GM12878 (cell line): ENCODE data around the gene DET1. TPM values are rescaled to one million over a fixed set of nuclear protein-coding genes. Genes with fewer than 3 reads are reported as not detected.
"Not testable (repeated sequence)": the region's sequence is repeated elsewhere in the genome, so short reads cannot be mapped to it uniquely, and the experiment has no call there.

Experiments used
- ATAC-seq: fragments of 200-7000 bp; cut with Tn5 transposase; 3 replicates; pipeline ENCODE4 v1.9.1; 2020; ENCODE audit warnings: mild to moderate bottlenecking, moderate library complexity
- BruUV-seq: library from RNA; stranded (reverse); fragments of 400-500 nt; replicated peaks from 2 replicates; lab custom pipeline; 2021; lab: Mats Ljungman, UMichigan
- CTCF ChIA-PET: fragments of 300-600 bp; sonication (Branson Sonifier 250); formaldehyde crosslinking; extraction: SDS; loops from one replicate; lab custom pipeline; 2021; ENCODE audit warnings: inconsistent platforms; lab: Yijun Ruan, JAX
- POLR2A ChIA-PET: fragments of 350-600 bp; formaldehyde crosslinking; extraction: SDS; loops from one replicate; lab custom pipeline; 2021; ENCODE audit warnings: inconsistent platforms; lab: Charles Lee
- RAD21 ChIA-PET: fragments of 300-600 bp; sonication (Branson Sonifier 250); formaldehyde crosslinking; loops from one replicate; lab custom pipeline; 2023; ENCODE audit warnings: antibody characterized with exemption; ENCODE audit not compliant: unreplicated experiment; lab: Charles Lee
- SMC1A ChIA-PET: fragments of 300-600 bp; sonication (Branson Sonifier 250); formaldehyde crosslinking; loops from one replicate; lab custom pipeline; 2023; ENCODE audit not compliant: unreplicated experiment, uncharacterized antibody; lab: Charles Lee
- DNase-seq: peaks from one replicate; pipeline ENCODE4 v3.0.0-alpha.2; 2011; ENCODE audit warnings: low read depth, low spot score
- FAIRE-seq: peaks from 3 replicates; lab custom pipeline; 2011; peaks lifted over from hg19 to GRCh38; lab: Jason Lieb, UNC
- H2AFZ ChIP-seq: 2 replicates; pipeline ENCODE4 v1.6.0; 2011; ENCODE audit warnings: low read depth, low read length, control low read depth; ENCODE audit not compliant: control insufficient read depth
- H3K27ac ChIP-seq: 2 replicates; pipeline ENCODE4 v1.5.1; 2011; ENCODE audit warnings: control low read depth; ENCODE audit not compliant: control insufficient read depth, insufficient read depth
- H3K27me3 ChIP-seq, 2 experiments: replicated peaks in 1 of 2; 2 replicates each; pipeline versions ENCODE4 v1.6.0 to v1.6.1; 2011; ENCODE audit warnings: low read length in 1 of 2; ENCODE audit not compliant: control insufficient read depth in 2 of 2, insufficient read depth in 2 of 2
- H3K36me3 ChIP-seq, 2 experiments: 2 replicates each; pipeline ENCODE4 v1.5.1; 2011; ENCODE audit warnings: low read length in 1 of 2; ENCODE audit not compliant: control insufficient read depth in 2 of 2, insufficient read depth in 2 of 2
- H3K4me1 ChIP-seq: 2 replicates; pipeline ENCODE4 v1.6.1; 2011; ENCODE audit warnings: mild to moderate bottlenecking, low read length, moderate library complexity, mixed read lengths; ENCODE audit not compliant: control insufficient read depth, insufficient read depth
- H3K4me2 ChIP-seq: 2 replicates; pipeline ENCODE4 v1.6.0; 2011; ENCODE audit warnings: control low read depth; ENCODE audit not compliant: control insufficient read depth, insufficient read depth
- H3K4me3 ChIP-seq: fragments of 200-600 bp; sonication (generic); 2 replicates; pipeline ENCODE4 v1.5.1; 2016
- H3K79me2 ChIP-seq: 2 replicates; pipeline ENCODE4 v1.6.0; 2011; ENCODE audit warnings: low read length; ENCODE audit not compliant: control insufficient read depth, insufficient read depth
- H3K9ac ChIP-seq: 2 replicates; pipeline ENCODE4 v1.8.0; 2011; ENCODE audit warnings: low read length, control low read depth, mixed read lengths; ENCODE audit not compliant: control insufficient read depth, insufficient read depth
- H3K9me3 ChIP-seq: replicated peaks from 3 replicates; pipeline ENCODE4 v1.5.1; 2011; ENCODE audit warnings: mild to moderate bottlenecking, low read length; ENCODE audit not compliant: control insufficient read depth, insufficient read depth
- H4K20me1 ChIP-seq: 2 replicates; pipeline ENCODE4 v1.6.0; 2011; ENCODE audit not compliant: control insufficient read depth, insufficient read depth
- CREB1 ChIP-seq: IDR thresholded peaks from 2 replicates; pipeline ENCODE4 v1.6.1; 2012; ENCODE audit warnings: low read depth, mild to moderate bottlenecking, inconsistent platforms
- CREM ChIP-seq: IDR thresholded peaks from 2 replicates; pipeline ENCODE4 v1.6.1; 2014; ENCODE audit warnings: antibody characterized with exemption, low read depth
- IKZF2 ChIP-seq, 2 experiments: fragments of 450-650 bp; IDR thresholded peaks; 2 replicates each; pipeline ENCODE4 v1.6.1; 2017; ENCODE audit warnings: mild to moderate bottlenecking in 2 of 2, moderate library complexity in 2 of 2
- JUNB ChIP-seq: IDR thresholded peaks from 2 replicates; pipeline ENCODE4 v1.6.1; 2016; ENCODE audit warnings: antibody characterized with exemption, mild to moderate bottlenecking
- KAT2A ChIP-seq: conservative IDR thresholded peaks from 2 replicates; pipeline ENCODE4 v1.6.1; 2011; ENCODE audit warnings: low read depth, low read length; ENCODE audit not compliant: control insufficient read depth
- MXI1 ChIP-seq: fragments of 150-350 bp; IDR thresholded peaks from 2 replicates; pipeline ENCODE4 v1.6.1; 2011; ENCODE audit warnings: low read depth, mild to moderate bottlenecking, inconsistent platforms, low read length, improper control_type of control experiment
- MYC ChIP-seq: IDR thresholded peaks from 2 replicates; pipeline ENCODE4 v1.6.1; 2011; ENCODE audit warnings: mild to moderate bottlenecking, low read length, moderate library complexity, inconsistent platforms; ENCODE audit not compliant: insufficient read depth, insufficient replicate concordance, insufficient read length, severe bottlenecking
- NFIC ChIP-seq: IDR thresholded peaks from 2 replicates; pipeline ENCODE4 v1.6.1; 2012; ENCODE audit warnings: low read depth, mild to moderate bottlenecking, inconsistent platforms, low read length, moderate library complexity
- NFYB ChIP-seq: IDR thresholded peaks from 2 replicates; pipeline ENCODE4 v1.6.1; 2011; ENCODE audit warnings: low read depth, mild to moderate bottlenecking, low read length, improper control_type of control experiment, moderate library complexity; ENCODE audit not compliant: insufficient read depth
- RELA ChIP-seq: fragments of 450-650 bp; IDR thresholded peaks from 2 replicates; pipeline ENCODE4 v1.8.0; 2014; ENCODE audit warnings: borderline replicate concordance; ENCODE audit not compliant: partially characterized antibody
- RELB ChIP-seq: fragments of 450-650 bp; IDR thresholded peaks from 2 replicates; pipeline ENCODE4 v1.6.1; 2017; ENCODE audit warnings: low read depth, mild to moderate bottlenecking, moderate library complexity
- RUNX3 ChIP-seq: IDR thresholded peaks from 2 replicates; pipeline ENCODE4 v1.6.1; 2012; ENCODE audit warnings: low read length, inconsistent platforms
- SMAD1 ChIP-seq: fragments of 450-650 bp; IDR thresholded peaks from 2 replicates; pipeline ENCODE4 v1.6.1; 2018; ENCODE audit warnings: mild to moderate bottlenecking, low read depth; ENCODE audit not compliant: partially characterized antibody
- WGBS: methylation state at CpG from one replicate; pipeline ENCODE4 v1.1.6; 2016; ENCODE audit warnings: low lambda C conversion rate; ENCODE audit not compliant: insufficient replicate concordance, insufficient coverage; ENCODE audit errors: missing lambda C conversion rate; 5-methylcytosine and 5-hydroxymethylcytosine counted together
- in situ Hi-C: fragments of 300-500 bp; cut with MboI; formaldehyde crosslinking; loops from 9 replicates; pipeline ENCODE4 v1.14.3; 2018; ENCODE audit warnings: mixed read lengths
- intact Hi-C: fragments of 100-400 bp; cut with micrococcal nuclease; formaldehyde crosslinking; loops from one replicate; pipeline ENCODE4 v1.14.2; 2022; ENCODE audit not compliant: unreplicated experiment
- polyA plus RNA-seq, 11 experiments: library from polyadenylated mRNA; depleted of rRNA in 4 of 11; unstranded in 6 of 11; stranded (reverse) in 5 of 11; fragments of >200 nt; fragmentation: Nextera tagmentation in 4 of 11; fragmentation: Illumina TruSeq in 1 of 11; extraction: Ambion mirVana in 4 of 11; extraction: Trizol in 1 of 11; gene quantifications; 1 replicate in 1 of 11; 2 replicates in 10 of 11; pipeline versions ENCODE4 v1.2.1 to v1.2.3, GENCODE V29; 2011 to 2016; ENCODE audit warnings: inconsistent platforms in 2 of 11, missing spikeins in 2 of 11, low read depth in 1 of 11
- total RNA-seq, 4 experiments: library from RNA; depleted of rRNA in 3 of 4; stranded (reverse); fragments of >200 nt in 3 of 4; fragmentation: Illumina TruSeq in 1 of 4; extraction: Trizol in 1 of 4; gene quantifications; 2 replicates each; pipeline versions ENCODE4 v1.2.1 to v1.2.3, GENCODE V29; 2013 to 2021

Gene DET1
- total and polyA plus RNA-seq, 10 of the 15 experiments (the other 5 are each of a cell fraction or from before 2014, with no cell fraction given), result 0.16 to 2.7 (median 1.4) TPM

DNA sequence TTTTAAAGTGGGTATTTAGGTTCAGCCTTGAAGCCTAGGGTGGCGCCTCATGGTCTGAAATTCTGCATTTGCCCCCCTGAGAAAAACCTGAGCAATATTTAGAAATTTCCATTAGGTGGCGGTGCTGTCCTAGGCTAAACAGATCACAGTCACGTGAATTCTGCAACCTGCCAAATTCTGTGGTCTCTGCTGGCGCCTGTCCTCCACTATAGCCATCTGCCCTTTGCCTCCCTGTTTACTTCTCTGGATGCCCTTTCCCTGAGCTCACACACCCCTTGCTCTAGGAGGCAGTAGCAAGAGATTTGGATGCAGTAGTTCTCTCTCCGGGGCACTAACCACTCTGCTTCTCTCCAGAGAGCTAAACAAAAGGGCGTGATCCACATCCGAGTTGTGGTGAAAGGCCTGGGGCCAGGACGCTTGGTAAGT is 69.8 kb downstream of the DET1 start (continued):
- peak; percentile 56 for TF ChIP-seq RUNX3
- TF ChIP-seq, all 136 proteins: peak for 10

DNA sequence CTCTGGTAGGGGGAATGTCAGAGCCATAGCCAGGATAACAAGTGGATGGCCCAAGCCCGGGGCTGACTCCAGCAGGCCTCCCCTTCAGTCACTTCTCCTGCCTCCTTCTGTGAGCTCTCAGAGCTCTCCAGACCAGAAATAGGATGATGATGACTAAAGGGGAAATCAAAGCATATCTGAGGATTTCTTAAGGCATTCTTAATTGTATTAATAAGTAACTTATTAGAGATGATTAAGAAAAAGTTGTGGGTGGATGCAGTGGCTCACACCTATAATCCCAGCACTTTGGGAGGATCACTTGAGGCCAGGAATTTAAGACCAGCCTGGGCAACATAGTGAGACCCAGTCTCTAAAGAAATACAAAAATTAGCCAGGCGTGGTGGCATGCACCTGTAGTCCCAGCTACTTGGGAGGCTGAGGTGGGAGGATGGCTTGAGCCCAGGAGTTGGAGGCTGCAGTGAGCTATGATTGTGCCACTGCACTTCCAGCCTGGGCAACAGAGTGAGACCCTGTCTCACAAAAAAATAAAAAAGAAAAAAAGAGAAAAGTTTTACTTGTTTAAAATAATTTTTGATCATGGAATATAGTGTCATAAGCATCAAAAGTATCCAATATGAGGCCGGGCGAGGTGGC is 72.7 kb downstream of the DET1 start:
- H3K79me2 ChIP-seq, ATAC-seq, H3K4me3 ChIP-seq, H3K9ac ChIP-seq, H3K4me1 ChIP-seq, FAIRE-seq, DNase-seq, H3K4me2 ChIP-seq, H4K20me1 ChIP-seq, RAD21 ChIA-PET, BruUV-seq, H2AFZ ChIP-seq, POLR2A ChIA-PET, H3K9me3 ChIP-seq, in situ Hi-C loops, intact Hi-C loops, H3K27me3 ChIP-seq, H3K27ac ChIP-seq: not testable (repeated sequence)
- peaks cover 7 to 24% of the 10 kb centered on the region in 2 experiments for H3K36me3 ChIP-seq
- ChIA-PET CTCF (interaction anchor here (0.6 to 2.0 kb wide), 3 partner anchors 150 to 360 kb away, joined by 3 to 8 read pairs (median 3); no protein-coding TSS in a partner anchor), SMC1A (interaction anchor here (2.8 kb wide), 1 partner anchor 150 kb away, joined by 8 read pairs; no protein-coding TSS in a partner anchor)
- WGBS, result 100% methylated on average over 4 of the region's 4 CpGs

DNA sequence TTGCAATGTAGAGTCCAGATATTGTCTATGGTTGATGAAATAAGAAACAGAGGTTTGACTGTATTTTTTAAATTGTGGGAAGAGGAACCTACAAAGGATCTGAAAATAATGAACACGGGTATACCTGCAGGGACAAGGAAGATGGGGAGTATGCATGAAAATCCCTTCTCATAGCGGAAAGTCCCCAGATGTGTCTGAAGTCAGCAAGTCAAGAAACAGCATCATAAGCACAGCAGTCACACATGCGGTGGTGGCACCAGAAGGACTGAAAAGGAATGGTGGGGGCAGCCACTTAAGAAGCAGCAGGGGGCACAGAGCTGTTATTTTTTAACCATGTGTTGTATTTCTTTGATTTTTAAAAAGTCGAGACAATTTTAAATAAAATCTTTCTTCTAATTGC is 74.3 kb downstream of the DET1 start:
- Histone ChIP-seq H3K9me3 (no peaks in the 10 kb centered on the region), H4K20me1 (no peaks in the 10 kb centered on the region), H3K4me3 (no peak overlapping the region), H2AFZ (no peak overlapping the region), H3K79me2 (peaks cover 17% of the 10 kb centered on the region), H3K36me3 (peaks cover 4 to 20% of the 10 kb centered on the region in 2 experiments), H3K27ac (peak overlapping the region; percentile 56), H3K4me1 (peaks cover 7% of the 10 kb centered on the region), H3K27me3 (no peaks in the 10 kb centered on the region), H3K4me2 (peak overlapping the region; percentile 21; the same call in 1 of the 2 replicates), H3K9ac (peak overlapping the region; percentile 8; the same call in 1 of the 2 replicates)
- ChIA-PET POLR2A (no interaction called here), RAD21 (interaction anchor here (1.4 kb wide), 1 partner anchor 152 kb away, joined by 7 read pairs; no protein-coding TSS in a partner anchor), SMC1A (interaction anchor here (0.5 to 2.8 kb wide), 4 partner anchors 9 to 152 kb away, joined by 3 to 8 read pairs (median 4); no protein-coding TSS in a partner anchor), CTCF (interaction anchor here (0.8 to 2.8 kb wide), 4 partner anchors 17 to 166 kb away, joined by 3 to 14 read pairs (median 4); no protein-coding TSS in a partner anchor)
- intact Hi-C loops (no loop called here), in situ Hi-C loops (no loop called here)
- FAIRE-seq (no peak), ATAC-seq (peak; percentile 69), DNase-seq (peak; percentile 36)
- 49% methylated on average over 4 of the region's 4 CpGs for WGBS
- peak; percentile 85 for TF ChIP-seq RELB
- TF ChIP-seq SMAD1, result no peak
- peak; percentile 86 for TF ChIP-seq RELA
- TF ChIP-seq MXI1, result no peak
- TF ChIP-seq NFYB, result no peak
- TF ChIP-seq CREB1, result peak; percentile 75
- peak; percentile 65; the same call in 1 of the 2 replicates for TF ChIP-seq CREM
- no peak for TF ChIP-seq MYC
- TF ChIP-seq JUNB, result peak; percentile 31; the same call in 1 of the 2 replicates
- no peak for TF ChIP-seq NFIC
- peak in 1 of 2 experiments; percentile 13; a peak in 2 of 4 replicates for TF ChIP-seq IKZF2 (IDR thresholded peaks at IDR 0.05)
- no peak for TF ChIP-seq KAT2A
- no TSS peak for BruUV-seq
